GM18867 (cell line): ENCODE data around the gene GBP4.
A peak's percentile ranks its signal among the peaks of the same experiment; 100 is the strongest.
"Not testable (repeated sequence)": the region's sequence is repeated elsewhere in the genome, so short reads cannot be mapped to it uniquely, and the experiment has no call there.

Experiments
- ATAC-seq: cut with Tn5 transposase; IDR thresholded peaks from one replicate; pipeline ENCODE4 v1.9.1; 2021; ENCODE audit warnings: mild to moderate bottlenecking, moderate library complexity; ENCODE audit not compliant: unreplicated experiment

GBP4 gene, protein sequence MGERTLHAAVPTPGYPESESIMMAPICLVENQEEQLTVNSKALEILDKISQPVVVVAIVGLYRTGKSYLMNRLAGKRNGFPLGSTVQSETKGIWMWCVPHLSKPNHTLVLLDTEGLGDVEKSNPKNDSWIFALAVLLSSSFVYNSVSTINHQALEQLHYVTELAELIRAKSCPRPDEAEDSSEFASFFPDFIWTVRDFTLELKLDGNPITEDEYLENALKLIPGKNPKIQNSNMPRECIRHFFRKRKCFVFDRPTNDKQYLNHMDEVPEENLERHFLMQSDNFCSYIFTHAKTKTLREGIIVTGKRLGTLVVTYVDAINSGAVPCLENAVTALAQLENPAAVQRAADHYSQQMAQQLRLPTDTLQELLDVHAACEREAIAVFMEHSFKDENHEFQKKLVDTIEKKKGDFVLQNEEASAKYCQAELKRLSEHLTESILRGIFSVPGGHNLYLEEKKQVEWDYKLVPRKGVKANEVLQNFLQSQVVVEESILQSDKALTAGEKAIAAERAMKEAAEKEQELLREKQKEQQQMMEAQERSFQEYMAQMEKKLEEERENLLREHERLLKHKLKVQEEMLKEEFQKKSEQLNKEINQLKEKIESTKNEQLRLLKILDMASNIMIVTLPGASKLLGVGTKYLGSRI

DNA sequence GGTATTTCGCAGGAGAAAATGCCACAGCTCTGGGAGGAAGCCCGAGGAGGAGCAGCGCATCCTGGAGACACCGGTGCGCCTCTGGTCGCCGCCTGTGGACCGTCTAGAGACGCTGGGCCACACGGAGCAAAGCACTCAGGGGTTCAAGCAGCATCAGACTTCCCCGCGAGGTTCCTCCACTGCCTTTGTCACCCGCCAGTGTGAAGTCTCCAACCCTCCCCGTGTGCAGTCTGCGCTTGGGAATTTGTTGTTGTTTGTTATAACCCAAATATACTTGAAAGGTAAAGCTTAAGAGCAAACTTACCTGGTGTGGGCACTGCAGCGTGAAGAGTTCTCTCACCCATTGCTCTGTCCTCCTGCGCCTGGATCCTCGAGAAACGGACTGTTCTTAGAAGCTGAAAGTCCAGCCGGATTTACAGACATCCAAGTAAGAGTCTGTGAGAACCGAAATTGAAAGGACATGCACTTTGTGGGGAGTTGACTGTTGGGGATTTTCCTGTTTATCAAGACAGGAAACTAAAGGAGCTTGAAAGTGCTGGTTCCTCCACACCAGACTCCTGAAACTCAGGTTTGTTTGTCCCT lies at the start of gene GBP4:
TSS of gene GBP4 (minus strand) at position 452 of the 582 bp plus-strand sequence. CDS start at position 344, 108 bp downstream.
- ATAC-seq, result peak; percentile 29

DNA sequence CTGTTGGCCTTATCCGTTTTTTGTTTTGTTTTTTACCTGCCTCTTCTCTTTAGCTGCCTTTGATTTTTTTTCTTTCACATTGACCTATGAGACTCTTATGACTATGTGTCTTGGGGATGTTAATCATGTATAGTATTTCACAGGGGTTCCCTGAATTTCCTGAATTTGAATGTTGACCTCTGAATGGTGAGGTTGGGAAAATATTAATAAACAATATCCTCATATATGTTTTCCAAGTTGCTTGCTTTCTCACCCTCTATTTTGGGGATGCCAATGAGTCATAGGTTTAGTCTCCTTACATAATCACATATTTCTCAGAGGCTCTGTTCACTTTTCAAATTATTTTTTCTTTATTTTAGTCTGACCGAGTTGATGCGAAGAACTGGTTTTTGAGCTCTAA lies 44.3 kb upstream of the GBP4 start:
- no peak for ATAC-seq

DNA sequence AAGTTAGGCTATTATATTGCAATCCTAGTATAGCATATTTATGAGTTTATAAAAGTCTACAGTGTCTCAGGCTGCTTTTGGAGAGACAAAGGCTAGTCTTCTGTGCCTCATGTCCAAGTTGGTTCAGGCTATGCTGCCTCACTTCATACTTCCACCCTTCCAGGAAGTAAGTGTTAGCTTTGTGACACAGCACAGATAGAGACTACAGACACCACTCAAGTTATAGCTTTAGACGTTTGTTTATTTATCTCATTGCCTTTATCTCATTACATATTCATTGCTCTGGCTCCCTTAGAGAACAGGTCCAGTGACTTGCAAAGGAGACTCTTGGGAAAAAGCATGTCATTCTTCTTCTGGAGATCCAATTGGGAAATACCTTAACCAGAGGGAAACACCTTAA lies 22.6 kb upstream of the GBP4 start:
- no peak for ATAC-seq

- ATAC-seq, result not testable (repeated sequence)
Measured at GRCh38 chr1:89219851-89220250, 21.1 kb upstream of the GBP4 start.

GRCh38 chr1:89218941-89219340 lies 20.2 kb upstream of the GBP4 start:
- ATAC-seq, result not testable (repeated sequence)

DNA sequence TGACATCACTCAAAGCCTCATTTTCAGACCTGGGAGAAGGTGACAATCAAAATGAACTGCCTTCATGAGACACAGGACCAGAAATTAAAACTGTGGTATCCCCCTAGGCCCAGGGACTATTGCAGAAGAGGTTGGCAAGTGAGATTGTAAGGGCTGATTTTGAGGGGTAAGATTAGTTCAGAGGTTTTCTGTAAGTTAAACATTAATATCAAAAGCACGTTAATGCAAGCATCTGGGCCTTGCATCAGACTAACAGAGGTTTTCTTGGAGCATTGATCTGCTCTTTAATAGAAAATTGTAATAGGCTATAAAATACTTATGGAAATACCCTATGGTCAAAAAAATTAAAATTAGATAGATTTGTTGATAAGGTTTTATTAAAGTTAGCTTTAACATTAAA lies 14.6 kb upstream of the GBP4 start:
- no peak for ATAC-seq

- ATAC-seq, result no peak
Measured at GRCh38 chr1:89211035-89211634, 12.4 kb upstream of the GBP4 start.

DNA sequence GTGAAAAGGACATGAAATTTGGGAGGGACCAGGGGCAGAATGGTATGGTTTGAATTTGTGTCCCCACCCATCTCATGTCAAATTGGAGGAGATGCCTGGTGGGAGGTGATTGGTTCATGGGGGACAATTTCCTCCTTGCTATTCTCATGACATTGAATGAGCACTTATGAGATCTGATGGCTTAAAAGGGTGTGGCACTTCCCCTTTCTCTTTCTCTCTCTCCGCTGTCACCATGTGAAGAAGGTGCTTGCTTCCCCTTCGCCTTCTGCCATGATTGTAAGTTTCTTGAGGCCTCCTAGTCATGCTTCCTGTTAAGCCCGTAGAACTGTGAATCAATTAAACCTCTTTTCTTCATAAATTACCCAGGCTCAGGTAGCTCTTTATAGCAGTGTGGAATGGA lies 7.6 kb upstream of the GBP4 start:
- no peak for ATAC-seq

DNA sequence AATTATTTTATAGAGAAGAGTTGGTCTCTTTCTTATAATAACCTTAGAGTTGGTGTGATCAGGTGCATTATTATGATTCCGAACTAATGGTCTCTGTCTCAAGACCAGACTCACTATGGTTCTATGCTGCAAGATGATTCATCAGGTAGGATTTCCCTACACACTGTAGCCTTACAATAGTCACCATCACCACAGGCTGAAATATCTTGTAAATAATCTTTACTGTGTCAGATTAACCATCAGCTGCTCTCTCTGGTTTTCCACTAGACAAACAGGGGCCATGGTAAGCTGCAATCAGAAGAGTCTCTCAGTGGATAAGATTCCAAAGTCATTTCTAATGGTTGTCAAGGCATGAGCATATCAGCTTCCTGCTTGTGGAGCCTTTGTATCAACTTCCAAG lies 4.4 kb upstream of the GBP4 start:
- ATAC-seq, result no peak

GRCh38 chr1:89201106-89201794 lies 2.5 kb upstream of the GBP4 start:
- peak; percentile 92 for ATAC-seq

- peak; percentile 4 for ATAC-seq
Measured at GRCh38 chr1:89200663-89201062, 1.9 kb upstream of the GBP4 start.

DNA sequence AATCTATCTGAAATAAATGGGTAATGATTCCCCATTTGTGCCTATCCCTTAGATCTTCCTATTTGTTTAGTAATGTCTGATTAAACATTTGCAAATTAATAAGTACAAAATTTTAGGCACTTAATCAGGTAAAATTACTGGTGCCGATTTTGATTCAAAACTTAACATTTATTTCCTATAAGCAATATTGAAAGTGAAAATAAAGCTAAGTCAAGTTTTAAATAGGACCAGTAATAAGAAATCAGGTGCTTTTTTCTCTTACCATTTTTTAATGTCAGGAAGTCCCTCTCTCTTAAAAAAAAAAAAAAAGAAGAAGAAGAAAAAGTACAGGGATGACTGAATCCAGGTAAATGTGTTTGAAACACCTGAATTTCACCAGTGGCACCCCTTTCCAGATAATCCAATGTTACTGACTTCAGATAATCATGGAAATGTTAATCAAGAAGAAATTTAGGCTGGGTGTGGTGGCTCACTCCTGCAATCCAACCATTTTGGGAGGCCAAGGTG lies 836 bp upstream of the GBP4 start:
- no peak for ATAC-seq

DNA sequence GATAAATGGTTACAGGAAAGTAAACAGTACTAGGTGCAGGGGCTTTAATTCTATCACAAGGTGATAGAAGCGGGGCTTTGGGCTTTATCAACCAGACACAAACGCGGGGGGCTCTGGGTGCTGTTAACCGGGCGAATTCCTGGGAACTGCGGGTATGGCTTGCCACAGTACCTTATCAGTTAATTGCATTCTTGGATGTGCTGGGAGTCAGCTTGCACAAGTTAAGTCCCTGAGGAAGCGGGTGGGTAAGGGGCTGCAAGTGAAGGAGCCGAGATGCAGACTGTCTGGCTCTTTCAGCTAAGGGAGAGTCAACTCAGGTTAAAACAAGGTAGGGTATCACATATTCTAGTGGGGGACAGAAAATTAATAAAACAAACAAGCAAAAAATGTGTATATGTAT lies 661 bp downstream of the GBP4 start:
- no peak for ATAC-seq

- no peak for ATAC-seq
Measured at GRCh38 chr1:89195476-89195875, 3.3 kb downstream of the GBP4 start.

DNA sequence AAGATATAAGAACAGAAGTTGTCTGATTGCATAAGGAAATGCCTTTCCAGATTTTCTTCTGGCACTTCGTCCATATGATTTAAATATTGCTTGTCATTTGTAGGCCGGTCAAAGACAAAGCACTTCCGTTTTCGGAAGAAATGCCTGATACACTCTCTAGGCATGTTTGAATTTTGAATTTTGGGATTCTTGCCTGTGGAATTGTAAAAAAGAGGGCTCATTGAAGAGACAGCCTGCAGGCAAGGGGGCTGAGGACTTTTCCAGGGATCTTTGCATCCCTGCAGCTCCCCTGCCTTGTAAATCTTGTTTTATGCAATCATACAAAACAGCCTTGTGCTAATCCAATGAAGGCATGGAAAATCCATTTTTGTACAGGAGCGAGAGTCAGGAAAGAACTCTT lies 7.4 kb downstream of the GBP4 start:
- ATAC-seq, result no peak

- ATAC-seq, result no peak
Measured at GRCh38 chr1:89190017-89190416, 8.7 kb downstream of the GBP4 start.

DNA sequence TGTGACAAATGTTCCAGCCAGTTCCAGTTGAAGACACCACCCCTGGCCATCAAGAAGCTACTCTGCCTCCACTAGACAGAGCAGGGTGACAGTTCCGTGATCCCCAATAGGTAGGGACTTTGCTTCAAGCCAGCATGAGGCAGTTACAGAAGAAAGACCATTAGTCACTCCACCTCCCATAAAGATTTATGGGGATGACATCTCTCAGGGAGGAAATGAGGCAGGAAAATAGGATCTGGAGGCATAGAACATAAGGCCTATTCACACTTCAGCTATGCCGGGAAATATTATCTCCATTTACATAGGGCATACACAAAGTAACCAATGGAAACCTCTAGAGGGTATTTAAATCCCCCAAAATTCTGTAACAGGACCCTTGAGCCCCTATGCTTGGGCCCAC lies 19.4 kb downstream of the GBP4 start:
- ATAC-seq, result no peak

DNA sequence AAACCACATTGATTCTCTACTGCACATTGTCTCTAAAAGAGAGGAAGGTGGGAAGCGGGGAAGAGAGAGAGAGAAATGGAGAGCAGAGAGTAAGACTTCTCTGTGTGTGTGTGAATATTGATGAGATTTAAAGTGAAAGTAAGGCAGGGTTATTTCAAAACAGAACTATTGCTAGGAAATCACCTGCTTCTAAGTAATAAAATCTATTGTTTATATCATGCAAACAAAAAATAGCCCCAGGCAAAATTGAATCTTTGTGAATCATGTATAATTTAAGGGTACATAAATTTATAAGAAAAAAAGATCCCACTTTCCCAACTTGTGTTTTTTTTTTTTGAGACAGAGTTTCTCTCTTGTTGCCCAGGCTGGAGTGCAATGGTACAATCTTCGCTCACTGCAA lies 21.8 kb downstream of the GBP4 start:
- no peak for ATAC-seq

GRCh38 chr1:89175601-89176256 lies 23.0 kb downstream of the GBP4 start, which contains the start of gene GBP7:
Gene GBP7 (minus strand): TSS chr1:89176003. CDS start chr1:89171935, 4,068 bp downstream.
- ATAC-seq, result no peak

DNA sequence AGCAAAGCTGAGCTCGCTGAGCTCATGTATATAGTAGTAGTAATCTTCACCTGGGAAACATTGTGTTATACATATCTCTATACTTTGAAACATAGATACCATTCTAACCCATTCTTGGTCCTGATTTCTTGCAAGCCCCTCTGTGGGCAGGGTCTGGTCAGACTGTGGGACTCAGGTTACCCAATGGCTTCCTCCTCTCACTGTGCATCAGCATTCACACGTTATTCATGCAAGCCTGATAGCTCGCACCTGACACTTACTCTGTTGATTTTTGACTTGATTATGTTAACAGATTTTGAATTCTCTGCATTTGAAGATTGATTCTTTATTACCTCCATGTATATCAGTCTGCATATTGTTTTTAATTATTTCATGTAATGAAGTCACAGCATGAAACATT lies 24.3 kb downstream of the GBP4 start:
- no peak for ATAC-seq
